ENCODE data around the gene CDKN1C.

CDKN1C gene

GRCh38 chr11:2885017-2885677 is 428 bp downstream of the CDKN1C start (continued):
- TF ChIP-seq ZNF24 (tag by site-specific recombination; IDR thresholded peaks at IDR 0.05) (no peak), ZBTB6 (tag by site-specific recombination; IDR thresholded peaks at IDR 0.05) (peak; percentile 43; the same call in 1 of the 2 replicates)

GRCh38 chr11:2883979-2884815 is 1.4 kb downstream of the CDKN1C start:
- H3K9me3 ChIP-seq (ENCODE audit: control insufficient read depth, insufficient read depth, low read depth, low read length) = no peaks in the 10 kb centered on the region
- no peaks in the 10 kb centered on the region for H3K4me1 ChIP-seq (ENCODE audit: control insufficient read depth, insufficient read depth, low read length)
- peak overlapping the region; percentile 43 for H3K4me3 ChIP-seq (ENCODE audit: low read depth, low read length)
- TF ChIP-seq ZBTB26 (tag by site-specific recombination; optimal IDR thresholded peaks at IDR 0.05) = peak; percentile 27
- no peak for TF ChIP-seq HOXA7 (CRISPR knock-in tag; IDR thresholded peaks at IDR 0.05; ENCODE audit: borderline replicate concordance)
- no peak for TF ChIP-seq ZNF184 (tag by site-specific recombination; IDR thresholded peaks at IDR 0.05)
- TF ChIP-seq KLF10 (tag by site-specific recombination; IDR thresholded peaks at IDR 0.05) = 0 out of 2 replicates have a peak, but pooled peaks have one; percentile 46
- TF ChIP-seq GLIS1 (tag by site-specific recombination; IDR thresholded peaks at IDR 0.05) = peak; percentile 35; the same call in 1 of the 2 replicates
- no peak for TF ChIP-seq ZNF791 (tag by site-specific recombination; IDR thresholded peaks at IDR 0.05)
- CTCF ChIA-PET = interaction anchor here (0.5 to 16.8 kb wide), 3 partner anchors 40 to 351 kb away, joined by 3 to 456 read pairs (median 3); no protein-coding TSS in a partner anchor
- no peaks in the 10 kb centered on the region for H3K36me3 ChIP-seq (ENCODE audit: control insufficient read depth in 2 of 2, insufficient read depth in 1 of 2, low read length in 2 of 2)
- POLR2A ChIA-PET = interaction anchor here (1.6 to 2.5 kb wide), 2 partner anchors 45 to 184 kb away, joined by 4 to 10 read pairs; partner anchors contain the start of genes KCNQ1OT1 and PHLDA2
- H3K27ac ChIP-seq (ENCODE audit: extremely low read depth, low read depth, low read length) = no peak overlapping the region; the same call in 1 of the 2 replicates

GRCh38 chr11:2883640-2883978 is 2.0 kb downstream of the CDKN1C start:
- H3K27ac ChIP-seq (ENCODE audit: extremely low read depth, low read depth, low read length) = no peak overlapping the region
- no peaks in the 10 kb centered on the region for H3K9me3 ChIP-seq (ENCODE audit: control insufficient read depth, insufficient read depth, low read depth, low read length)
- POLR2A ChIA-PET = interaction anchor here (1.6 kb wide), 1 partner anchor 184 kb away, joined by 4 read pairs; the partner anchor contains the start of gene KCNQ1OT1
- CTCF ChIA-PET = interaction anchor here (1.0 to 16.8 kb wide), 2 partner anchors 10 to 350 kb away, joined by 5 to 456 read pairs; no protein-coding TSS in a partner anchor
- no peaks in the 10 kb centered on the region for H3K4me1 ChIP-seq (ENCODE audit: control insufficient read depth, insufficient read depth, low read length)
- peak overlapping the region; percentile 43 for H3K4me3 ChIP-seq (ENCODE audit: low read depth, low read length)
- TF ChIP-seq ZNF280D (tag by site-specific recombination; IDR thresholded peaks at IDR 0.05) = no peak
- no peak for TF ChIP-seq ZNF596 (tag by site-specific recombination; IDR thresholded peaks at IDR 0.05)
- no peaks in the 10 kb centered on the region for H3K36me3 ChIP-seq (ENCODE audit: control insufficient read depth in 2 of 2, insufficient read depth in 1 of 2, low read length in 2 of 2)
